MCF 10A (cell line): ENCODE measurements around the gene MARCHF9. TPM values are rescaled to one million over a fixed set of nuclear protein-coding genes. Genes with fewer than 3 reads are reported as not detected.

Experiments used
- BruUV-seq: library from RNA; stranded (reverse); fragments of 400-500 nt; replicated peaks from 2 replicates; lab custom pipeline; 2021; lab: Mats Ljungman, UMichigan
- CTCF ChIA-PET: fragments of 300-600 bp; sonication (Branson Sonifier 250); formaldehyde crosslinking; extraction: SDS; loops from one replicate; lab custom pipeline; 2021; ENCODE audit warnings: antibody characterized with exemption, inconsistent platforms; lab: Yijun Ruan, JAX
- POLR2A ChIA-PET: fragments of 300-600, 350-650 bp; sonication (Branson Sonifier 250); formaldehyde crosslinking; extraction: SDS; loops from one replicate; lab custom pipeline; 2020; ENCODE audit warnings: antibody characterized with exemption, inconsistent platforms; lab: Yijun Ruan, JAX
- DNase-seq: peaks from one replicate; pipeline ENCODE4 v3.0.0-alpha.2; 2018; ENCODE audit not compliant: unreplicated experiment
- H3K27ac Mint-ChIP-seq: one replicate; pipeline ENCODE4 v1.8.0; 2022; ENCODE audit warnings: mild to moderate bottlenecking, low read depth, mixed read lengths; ENCODE audit not compliant: unreplicated experiment
- H3K27me3 Mint-ChIP-seq: one replicate; pipeline ENCODE4 v1.8.0; 2022; ENCODE audit warnings: mixed read lengths; ENCODE audit not compliant: insufficient read depth, unreplicated experiment
- H3K36me3 Mint-ChIP-seq: one replicate; pipeline ENCODE4 v1.8.0; 2022; ENCODE audit warnings: mild to moderate bottlenecking, moderate library complexity, mixed read lengths; ENCODE audit not compliant: insufficient read depth, unreplicated experiment
- H3K4me1 Mint-ChIP-seq: one replicate; pipeline ENCODE4 v1.8.0; 2022; ENCODE audit warnings: mixed read lengths; ENCODE audit not compliant: insufficient read depth, unreplicated experiment
- H3K4me3 Mint-ChIP-seq: one replicate; pipeline ENCODE4 v1.8.0; 2022; ENCODE audit warnings: mild to moderate bottlenecking, moderate library complexity, mixed read lengths; ENCODE audit not compliant: unreplicated experiment
- H3K9me3 Mint-ChIP-seq: one replicate; pipeline ENCODE4 v1.8.0; 2022; ENCODE audit warnings: mixed read lengths; ENCODE audit not compliant: unreplicated experiment
- CTCF ChIP-seq: fragments of 200-600 bp; IDR thresholded peaks from one replicate; pipeline ENCODE4 v1.8.0; 2022; ENCODE audit warnings: antibody characterized with exemption, mild to moderate bottlenecking; ENCODE audit not compliant: unreplicated experiment
- intact Hi-C: fragments of 100-400 bp; cut with micrococcal nuclease; formaldehyde crosslinking; loops from 2 replicates; pipeline ENCODE4 v1.14.1; 2022
- total RNA-seq: library from RNA; stranded (reverse); gene quantifications from 2 replicates; pipeline ENCODE4 v1.2.3, GENCODE V29; 2022

The MARCHF9 gene
- total RNA-seq, 1 experiment from 2014 or later: 8.7 TPM

GRCh38 chr12:57775044-57775443 is 20.1 kb downstream of the MARCHF9 start:
- CTCF ChIA-PET: interaction anchor here (0.6 to 1.8 kb wide), 5 partner anchors 10 to 44 kb away, joined by 3 to 5 read pairs (median 3); partner anchors contain the start of gene AVIL
- Mint-ChIP-seq H3K27me3 (no peaks in the 10 kb centered on the region), H3K9me3 (no peaks in the 10 kb centered on the region), H3K27ac (no peak overlapping the region), H3K4me3 (no peak overlapping the region), H3K36me3 (peaks cover 12% of the 10 kb centered on the region), H3K4me1 (peaks cover 36% of the 10 kb centered on the region)
- BruUV-seq: no TSS peak
- no peak for TF ChIP-seq CTCF
- no peak for DNase-seq
- intact Hi-C loops: no loop called here
- POLR2A ChIA-PET: interaction anchor here (0.6 to 3.4 kb wide), 6 partner anchors 7 to 184 kb away, joined by 3 to 39 read pairs (median 3); partner anchors contain the start of genes PIP4K2C and TSFM

- H3K4me3 Mint-ChIP-seq: no peak overlapping the region
- DNase-seq: no peak
- TF ChIP-seq CTCF: peak; percentile 17
- ChIA-PET CTCF (interaction anchor here (0.6 to 1.8 kb wide), 4 partner anchors 13 to 43 kb away, joined by 3 to 5 read pairs (median 4); partner anchors contain the start of gene AVIL), POLR2A (interaction anchor here (0.5 to 1.1 kb wide), 3 partner anchors 19 to 455 kb away, joined by 3 read pairs; no protein-coding TSS in a partner anchor)
- H3K36me3 Mint-ChIP-seq: peaks cover 12% of the 10 kb centered on the region
- peaks cover 29% of the 10 kb centered on the region for H3K4me1 Mint-ChIP-seq
- intact Hi-C loops: no loop called here
- no TSS peak for BruUV-seq
- no peak overlapping the region for H3K27ac Mint-ChIP-seq
- H3K27me3 Mint-ChIP-seq: no peaks in the 10 kb centered on the region
- H3K9me3 Mint-ChIP-seq: no peaks in the 10 kb centered on the region
These were observed 20.8 kb downstream of the MARCHF9 start for GRCh38 chr12:57775563-57776246.

- CTCF ChIA-PET: interaction anchor here (0.6 to 0.9 kb wide), 2 partner anchors 16 to 193 kb away, joined by 5 read pairs; no protein-coding TSS in a partner anchor
These were observed 21.3 kb downstream of the MARCHF9 start for GRCh38 chr12:57776247-57776587.

More at GRCh38 chr12:57776247-57776587, 21.3 kb downstream of the MARCHF9 start:
- intact Hi-C loops: no loop called here
- Mint-ChIP-seq H3K36me3 (peaks cover 12% of the 10 kb centered on the region), H3K4me3 (no peak overlapping the region), H3K27ac (no peak overlapping the region), H3K4me1 (peaks cover 26% of the 10 kb centered on the region), H3K27me3 (no peaks in the 10 kb centered on the region), H3K9me3 (no peaks in the 10 kb centered on the region)
- BruUV-seq: no TSS peak
- TF ChIP-seq CTCF: no peak
- no peak for DNase-seq
- POLR2A ChIA-PET: interaction anchor here (0.7 kb wide), 1 partner anchor 69 kb away, joined by 3 read pairs; no protein-coding TSS in a partner anchor
